IMR-90 (cell line): ENCODE measurements around the gene SERPINB13.

ENCODE experiments used
- BHLHE40 ChIP-seq: fragments of 150-350 bp; IDR thresholded peaks from 2 replicates; pipeline ENCODE4 v1.6.1; 2016; ENCODE audit warnings: mild to moderate bottlenecking, low read depth, low read length
- CEBPB ChIP-seq: IDR thresholded peaks from 2 replicates; pipeline ENCODE4 v1.6.1; 2012; ENCODE audit warnings: low read depth, low read length, improper control_type of control experiment
- CHD1 ChIP-seq: IDR thresholded peaks from 2 replicates; pipeline ENCODE4 v1.6.1; 2012; ENCODE audit warnings: low read depth, low read length, improper control_type of control experiment
- CTCF ChIP-seq: conservative IDR thresholded peaks from 2 replicates; pipeline ENCODE4 v1.5.1; 2012; ENCODE audit warnings: mild to moderate bottlenecking, low read depth, low read length, improper control_type of control experiment
- ELK1 ChIP-seq: fragments of 150-350 bp; IDR thresholded peaks from 2 replicates; pipeline ENCODE4 v1.6.1; 2016; ENCODE audit warnings: low read depth, mild to moderate bottlenecking, low read length, moderate library complexity, borderline replicate concordance
- FOS ChIP-seq: fragments of 150-350 bp; IDR thresholded peaks from 2 replicates; pipeline ENCODE4 v1.6.1; 2016; ENCODE audit warnings: low read depth, low read length
- MAZ ChIP-seq: IDR thresholded peaks from 2 replicates; pipeline ENCODE4 v1.6.1; 2012; ENCODE audit warnings: low read depth, mild to moderate bottlenecking, low read length, improper control_type of control experiment, moderate library complexity, borderline replicate concordance
- MXI1 ChIP-seq: IDR thresholded peaks from 2 replicates; pipeline ENCODE4 v1.6.1; 2012; ENCODE audit warnings: low read depth, mild to moderate bottlenecking, low read length, moderate library complexity, borderline replicate concordance
- NFE2L2 ChIP-seq: fragments of 150-350 bp; IDR thresholded peaks from 2 replicates; pipeline ENCODE4 v1.6.1; 2016; ENCODE audit warnings: low read depth, mild to moderate bottlenecking, low read length
- POLR2A ChIP-seq: IDR thresholded peaks from 2 replicates; pipeline ENCODE4 v1.6.1; 2012; ENCODE audit warnings: mild to moderate bottlenecking, low read depth, low read length
- RAD21 ChIP-seq: IDR thresholded peaks from 2 replicates; pipeline ENCODE4 v1.6.1; 2012; ENCODE audit warnings: low read length, improper control_type of control experiment
- RFX5 ChIP-seq: IDR thresholded peaks from 2 replicates; pipeline ENCODE4 v1.8.0; 2012; ENCODE audit warnings: low read depth, mild to moderate bottlenecking, low read length, moderate library complexity
- SMC3 ChIP-seq: fragments of 150-350 bp; IDR thresholded peaks from 2 replicates; pipeline ENCODE4 v1.6.1; 2016; ENCODE audit warnings: low read depth, mild to moderate bottlenecking, antibody characterized with exemption, low read length, moderate library complexity
- USF2 ChIP-seq: fragments of 150-350 bp; IDR thresholded peaks from 2 replicates; pipeline ENCODE4 v1.6.1; 2017; ENCODE audit warnings: mild to moderate bottlenecking, antibody characterized with exemption, low read length, low read depth

- no peak for TF ChIP-seq CTCF
- TF ChIP-seq POLR2A: no peak
- TF ChIP-seq NFE2L2: no peak
- TF ChIP-seq ELK1: no peak
- no peak for TF ChIP-seq SMC3
- TF ChIP-seq FOS: no peak
- no peak for TF ChIP-seq MAZ
- no peak for TF ChIP-seq RFX5
- TF ChIP-seq CHD1: no peak
- no peak for TF ChIP-seq BHLHE40
- TF ChIP-seq CEBPB: no peak
- TF ChIP-seq MXI1: no peak
- TF ChIP-seq RAD21: no peak
- no peak for TF ChIP-seq USF2
Observed at GRCh38 chr18:63646936-63647335, 59.8 kb downstream of the SERPINB13 start.
